HL-60/S4 (cell line): Measurements from ENCODE around the gene TMEM123.

ENCODE experiments used
- in situ Hi-C: fragments of 300-500 bp; cut with MboI; formaldehyde crosslinking; loops from 2 replicates; pipeline ENCODE4 v1.14.3; 2022; ENCODE audit warnings: low sequenced_read_pairs

The TMEM123 gene

GRCh38 chr11:102476069-102476468 lies 23.5 kb upstream of the TMEM123 start:
- in situ Hi-C loops = loop anchor here (25.0 kb wide), 1 partner anchor 89 kb away; no protein-coding TSS in a partner anchor

DNA sequence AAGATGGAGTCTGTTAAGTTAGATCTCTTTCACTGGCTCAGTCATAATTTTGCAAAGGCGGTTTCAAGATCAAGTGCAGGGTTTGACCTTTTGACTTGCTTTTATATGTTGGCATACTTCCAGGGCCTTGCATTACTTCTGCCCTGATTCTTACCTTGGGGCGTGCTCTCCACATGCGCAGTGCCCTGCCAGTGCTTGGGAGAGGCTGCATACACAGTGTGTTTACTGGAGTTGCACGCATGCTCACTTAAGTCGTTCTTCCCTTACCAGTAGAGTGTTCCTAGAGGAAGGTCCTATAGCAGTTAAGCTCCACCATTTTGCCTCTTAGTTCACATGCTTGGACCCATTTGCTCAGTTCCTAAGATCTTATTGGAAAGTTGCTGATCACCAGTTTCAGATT lies 21.0 kb upstream of the TMEM123 start:
- in situ Hi-C loops = no loop called here

DNA sequence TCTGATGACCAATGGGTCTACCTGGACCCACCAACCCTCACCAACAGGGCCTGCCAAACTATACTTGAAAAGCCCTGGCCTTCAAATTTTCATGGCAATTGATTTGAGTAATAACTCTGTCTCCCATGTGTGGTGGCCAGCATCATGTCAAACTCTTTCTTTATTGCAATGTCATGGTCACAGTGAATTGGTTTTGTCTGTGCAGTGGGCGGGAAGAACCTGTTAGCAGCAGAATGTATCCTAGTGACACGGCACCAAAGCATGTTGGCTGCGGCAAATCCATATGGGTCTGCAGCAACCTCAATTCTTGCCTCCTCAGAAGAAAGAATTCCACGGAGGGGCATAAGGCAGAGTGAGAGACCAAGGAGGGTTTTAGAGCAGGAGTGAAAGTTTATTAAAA lies 19.6 kb upstream of the TMEM123 start:
- in situ Hi-C loops = no loop called here

DNA sequence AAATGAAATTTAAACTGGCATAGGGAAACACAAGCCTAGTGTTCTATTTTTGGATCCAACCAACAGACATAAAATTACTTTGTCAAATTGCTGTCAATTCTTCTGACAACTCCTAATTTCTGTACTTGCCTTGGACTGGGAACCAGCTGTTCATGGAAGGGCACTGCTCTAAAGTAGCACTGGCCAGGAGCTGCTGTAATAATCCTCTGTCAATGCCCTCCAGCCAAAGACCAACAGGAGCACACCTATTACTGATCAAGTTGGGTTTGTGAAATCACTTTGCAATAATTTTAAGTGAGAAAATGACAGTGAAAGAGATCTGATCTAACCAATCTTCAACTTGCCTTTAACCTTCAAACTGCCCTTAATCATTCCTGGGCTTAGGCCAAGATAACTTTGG lies 18.9 kb upstream of the TMEM123 start:
- in situ Hi-C loops = no loop called here

GRCh38 chr11:102470251-102470650 lies 17.7 kb upstream of the TMEM123 start:
- in situ Hi-C loops = no loop called here

DNA sequence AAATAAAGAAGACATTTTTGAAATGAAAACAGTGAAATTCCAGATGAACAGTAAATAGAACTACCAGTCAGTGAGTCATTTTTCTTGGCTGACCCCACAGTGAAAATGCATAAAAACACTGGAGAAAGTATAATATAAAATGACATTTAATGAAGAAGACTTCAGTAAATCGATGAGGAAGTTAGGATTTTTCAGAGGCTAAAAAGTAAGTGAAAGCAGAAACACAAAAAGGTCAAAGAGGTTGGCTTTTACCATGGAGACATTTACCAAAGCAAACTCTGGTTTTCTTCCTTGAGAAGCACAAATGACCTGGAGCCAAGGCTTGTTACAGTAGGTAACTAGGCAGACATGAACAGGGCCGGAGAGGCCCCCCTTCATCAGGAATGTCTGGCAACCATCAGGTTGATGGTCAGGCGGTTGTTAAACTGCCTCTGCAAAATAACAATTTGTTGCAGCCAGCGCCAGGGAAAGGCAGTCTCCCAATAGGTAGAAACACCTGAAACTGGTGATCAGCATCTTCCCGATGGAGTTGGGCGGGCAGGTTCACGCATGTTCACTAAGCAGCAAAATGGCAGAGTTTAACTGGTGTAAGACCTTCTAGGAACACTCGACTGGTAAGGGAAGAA lies 16.7 kb upstream of the TMEM123 start:
- in situ Hi-C loops = no loop called here

- in situ Hi-C loops = no loop called here
These were observed 16.1 kb upstream of the TMEM123 start for GRCh38 chr11:102468616-102469195.

- in situ Hi-C loops = no loop called here
These were observed 15.5 kb upstream of the TMEM123 start for GRCh38 chr11:102467853-102468580.

DNA sequence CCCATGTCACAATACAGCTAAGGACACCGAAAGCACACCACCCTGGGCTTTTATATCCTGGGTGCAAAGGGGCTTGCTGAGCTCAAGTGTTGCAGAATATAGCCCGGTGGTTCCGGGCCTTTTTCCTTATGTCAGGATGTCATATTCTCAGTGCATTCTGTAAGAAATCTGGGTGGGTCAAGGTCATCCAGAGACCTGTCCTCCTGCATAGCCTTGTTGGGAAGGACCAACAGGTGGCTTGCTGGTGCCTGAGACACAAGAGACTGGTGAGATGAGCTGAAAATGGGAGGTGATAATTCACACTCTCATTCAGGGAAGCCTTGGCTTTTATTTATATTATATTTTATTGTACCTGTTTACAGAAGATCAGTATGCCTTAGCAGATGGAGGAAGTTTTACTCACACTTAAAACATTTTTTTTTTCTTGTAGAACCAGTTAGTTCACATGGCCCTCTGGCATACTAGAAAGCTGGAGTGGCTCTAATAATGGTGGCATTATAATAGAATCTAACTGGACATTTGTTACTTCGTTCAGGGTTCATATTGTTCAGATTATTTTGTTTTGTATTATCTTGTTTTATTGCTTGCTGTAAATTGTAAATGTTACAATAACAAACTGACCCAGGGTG lies 14.6 kb upstream of the TMEM123 start:
- in situ Hi-C loops = no loop called here

DNA sequence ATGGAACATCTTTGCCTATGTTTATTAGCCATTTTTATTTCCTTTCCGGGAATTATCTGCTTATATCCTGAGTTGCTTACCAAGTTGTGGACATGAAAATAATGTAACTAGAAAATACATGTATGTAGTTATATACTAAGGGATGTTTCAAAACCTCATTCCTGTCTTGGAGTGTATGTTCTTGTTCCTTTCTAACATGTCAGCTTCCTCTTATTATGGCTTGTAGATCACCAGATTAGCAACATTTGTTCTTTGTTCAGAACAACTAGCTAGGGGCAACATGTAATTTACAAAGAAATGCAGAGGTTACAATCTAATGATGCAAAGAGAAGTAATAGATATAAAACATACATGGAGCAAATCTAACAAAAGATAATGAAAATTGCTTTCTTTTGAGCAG lies 13.1 kb upstream of the TMEM123 start:
- in situ Hi-C loops = no loop called here

GRCh38 chr11:102464859-102465500 lies 12.4 kb upstream of the TMEM123 start:
- in situ Hi-C loops = no loop called here

GRCh38 chr11:102464037-102464436 lies 11.5 kb upstream of the TMEM123 start:
- in situ Hi-C loops = no loop called here

- in situ Hi-C loops = no loop called here
These were observed 10.0 kb upstream of the TMEM123 start for GRCh38 chr11:102462610-102463009.

GRCh38 chr11:102459393-102459792 lies 6.8 kb upstream of the TMEM123 start:
- in situ Hi-C loops = no loop called here

- in situ Hi-C loops = no loop called here
These were observed 6.0 kb upstream of the TMEM123 start for GRCh38 chr11:102458548-102458947.

GRCh38 chr11:102457865-102458264 lies 5.3 kb upstream of the TMEM123 start:
- in situ Hi-C loops = no loop called here

GRCh38 chr11:102457056-102457677 lies 4.6 kb upstream of the TMEM123 start:
- in situ Hi-C loops = no loop called here

GRCh38 chr11:102456381-102456780 lies 3.8 kb upstream of the TMEM123 start:
- in situ Hi-C loops = no loop called here

GRCh38 chr11:102453921-102454320 lies 1.4 kb upstream of the TMEM123 start:
- in situ Hi-C loops = no loop called here

GRCh38 chr11:102453302-102453695 lies 734 bp upstream of the TMEM123 start:
- in situ Hi-C loops = no loop called here
